ENCODE results near the gene TMEM183A. TPM values are rescaled to one million over a fixed set of nuclear protein-coding genes. Genes with fewer than 3 reads are reported as not detected.

TMEM183A gene
- total RNA-seq, 1 donor = 139 TPM

GRCh38 chr1:203036135-203036534 is 29.0 kb downstream of the TMEM183A start:
- no peak for TF ChIP-seq CTCF (IDR thresholded peaks at IDR 0.05; ENCODE audit: insufficient read depth, low read depth, low read length)
- DNase-seq (ENCODE audit: low read depth) = peak; percentile 32
- no peak overlapping the region for H3K4me3 ChIP-seq (ENCODE audit: low read depth, low read length)

- TF ChIP-seq CTCF (IDR thresholded peaks at IDR 0.05; ENCODE audit: insufficient read depth, low read depth, low read length) = no peak
- no peak for DNase-seq (ENCODE audit: low read depth)
- H3K4me3 ChIP-seq (ENCODE audit: low read depth, low read length) = no peak overlapping the region
These were observed 29.4 kb downstream of the TMEM183A start for GRCh38 chr1:203036537-203036936.

DNA sequence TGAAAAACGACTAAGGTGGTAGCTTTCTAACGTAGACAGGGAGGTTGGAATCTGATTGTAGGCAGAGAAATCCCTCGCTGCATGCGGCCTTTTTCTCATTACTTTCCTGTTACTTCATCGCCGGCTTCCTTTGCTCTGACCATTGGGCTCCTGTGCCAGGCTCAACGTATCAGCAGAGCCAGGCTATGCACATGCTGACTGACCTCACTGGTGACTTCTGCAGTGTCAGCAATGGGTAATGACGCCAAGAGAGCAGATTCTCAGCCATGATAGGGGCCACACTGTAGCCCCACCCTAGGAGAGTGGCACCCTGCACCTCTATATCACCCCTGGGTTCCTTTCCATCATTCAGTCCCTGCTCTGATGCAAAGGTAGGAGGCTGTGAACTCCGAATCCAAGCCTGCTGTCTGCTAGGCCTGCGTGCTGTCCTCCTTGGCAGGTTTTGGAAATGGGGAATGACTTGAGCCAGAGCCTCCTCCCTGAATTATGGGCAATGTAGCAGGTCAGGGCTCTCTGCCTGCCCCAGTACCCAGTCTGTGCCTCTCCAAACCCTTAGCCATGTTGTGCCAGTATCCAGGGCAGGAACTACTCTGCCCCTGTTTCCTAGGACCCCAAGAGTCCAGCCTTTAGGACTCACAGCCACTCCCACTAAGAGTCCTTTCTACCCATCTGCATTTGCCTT is 30.5 kb downstream of the TMEM183A start:
- no peak for TF ChIP-seq CTCF (IDR thresholded peaks at IDR 0.05; ENCODE audit: insufficient read depth, low read depth, low read length)
- DNase-seq (ENCODE audit: low read depth) = no peak

DNA sequence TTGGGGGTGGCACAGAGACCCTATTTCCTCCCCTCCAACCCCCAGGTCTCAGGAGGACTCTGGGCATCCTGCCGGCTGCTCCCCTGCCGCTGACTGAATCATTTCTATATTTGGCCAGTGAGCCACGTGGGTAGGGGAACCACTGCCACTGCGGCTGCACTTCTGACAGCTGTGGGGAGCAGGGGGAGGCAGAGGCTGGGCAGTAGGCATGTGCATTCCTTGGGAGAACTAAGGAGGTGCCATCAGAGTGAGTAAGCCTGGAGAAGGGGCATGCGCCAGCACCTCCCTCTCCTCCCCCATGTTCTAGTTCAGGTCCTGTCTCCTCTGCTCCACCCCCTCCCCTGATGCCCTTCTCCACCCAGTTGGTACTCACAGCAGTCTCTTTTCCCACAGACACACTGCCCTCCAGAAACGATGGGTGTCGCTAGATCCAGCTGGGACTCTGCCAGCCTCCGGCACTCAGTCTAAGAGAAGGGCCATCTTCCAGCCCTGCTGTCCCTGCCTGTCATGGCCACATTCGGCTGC is 31.1 kb downstream of the TMEM183A start:
- TF ChIP-seq CTCF (IDR thresholded peaks at IDR 0.05; ENCODE audit: insufficient read depth, low read depth, low read length) = no peak
- H3K4me3 ChIP-seq (ENCODE audit: low read depth, low read length) = no peak overlapping the region
- peak; percentile 20 for DNase-seq (ENCODE audit: low read depth)

More for the DNA sequence above, 30.5 kb downstream of the TMEM183A start:
- H3K4me3 ChIP-seq (ENCODE audit: low read depth, low read length) = no peak overlapping the region

DNA sequence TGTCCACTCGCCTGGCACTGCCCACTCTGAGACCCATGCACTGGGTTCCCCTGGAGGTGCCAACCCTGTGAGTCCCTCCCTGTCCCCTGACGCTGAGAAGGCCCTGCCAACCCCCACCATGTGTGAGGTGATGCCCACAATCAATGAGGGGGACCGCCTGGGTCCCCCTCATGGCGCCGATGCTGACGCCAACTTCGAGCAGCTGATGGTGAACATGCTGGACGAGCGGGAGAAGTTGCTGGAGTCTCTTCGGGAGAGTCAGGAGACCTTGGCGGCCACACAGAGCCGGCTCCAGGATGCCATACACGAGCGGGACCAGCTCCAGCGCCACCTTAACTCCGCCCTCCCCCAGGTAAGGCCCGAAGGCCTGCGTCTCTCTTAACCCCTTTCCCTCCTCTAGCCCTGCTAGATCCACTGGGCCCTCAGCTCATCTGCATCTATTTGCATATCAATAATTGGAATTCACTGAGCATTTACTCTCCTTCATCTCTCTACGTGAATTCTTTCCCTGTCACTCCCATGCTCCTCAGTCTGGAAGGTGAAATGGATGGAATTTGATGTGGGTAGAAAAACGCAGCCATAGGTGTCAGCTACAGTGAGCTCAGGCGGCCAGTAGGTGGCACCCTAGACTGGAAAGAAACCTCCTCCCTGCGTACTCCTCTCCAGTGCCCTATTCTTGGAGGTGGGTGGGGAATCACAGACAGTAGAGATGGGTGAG is 31.9 kb downstream of the TMEM183A start:
- peak; percentile 61 for DNase-seq (ENCODE audit: low read depth)
- TF ChIP-seq CTCF (IDR thresholded peaks at IDR 0.05; ENCODE audit: insufficient read depth, low read depth, low read length) = peak; percentile 97
- no peak overlapping the region for H3K4me3 ChIP-seq (ENCODE audit: low read depth, low read length)

DNA sequence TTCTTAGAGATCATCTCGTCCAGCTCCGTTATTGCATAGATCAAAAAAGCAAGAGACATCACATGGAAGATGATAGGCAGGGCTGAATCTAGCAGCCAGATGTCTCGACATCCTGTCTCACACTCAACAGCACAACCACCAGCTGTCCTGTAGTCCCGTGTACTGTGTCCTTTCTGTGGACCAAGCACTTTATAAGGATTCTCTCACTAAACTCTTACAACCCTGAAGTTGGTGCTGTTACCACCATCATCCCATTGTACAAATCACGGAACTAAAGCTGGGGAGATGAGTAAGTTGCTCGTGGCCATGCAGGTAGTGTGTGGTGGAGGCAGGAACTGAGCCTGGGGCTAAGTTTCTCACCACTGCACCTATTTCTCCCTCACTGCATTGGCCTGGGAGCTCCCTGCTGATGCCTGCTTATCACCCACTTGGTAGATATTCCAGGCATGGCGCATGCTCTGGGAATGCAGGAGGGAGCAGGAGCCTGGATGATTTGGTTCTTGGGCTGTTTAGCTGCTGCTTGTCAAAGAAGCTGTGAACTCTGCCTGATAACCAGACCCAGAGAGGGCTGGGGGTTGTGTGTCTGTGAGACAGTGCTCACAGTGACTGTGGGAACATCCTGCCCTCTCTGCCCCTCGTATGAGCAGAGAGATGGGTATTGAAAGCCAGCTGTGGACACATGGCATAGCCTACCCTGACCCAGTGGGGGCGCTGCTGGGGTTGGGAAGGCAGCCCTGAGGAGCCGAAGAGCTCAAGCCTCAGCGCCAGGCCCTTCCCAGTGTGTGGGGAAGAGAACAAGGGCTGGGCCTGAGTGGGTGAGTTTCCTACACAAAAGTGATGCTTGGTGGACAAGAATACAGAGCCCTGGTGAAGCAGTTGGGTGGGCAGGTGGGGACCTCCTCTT is 32.7 kb downstream of the TMEM183A start:
- no peak overlapping the region for H3K4me3 ChIP-seq (ENCODE audit: low read depth, low read length)
- DNase-seq (ENCODE audit: low read depth) = peak; percentile 11
- TF ChIP-seq CTCF (IDR thresholded peaks at IDR 0.05; ENCODE audit: insufficient read depth, low read depth, low read length) = peak; percentile 47

Data from fibroblast of villous mesenchyme (primary cell).